GM19240 (cell line): ENCODE measurements around the gene DOLPP1.
A peak's percentile ranks its signal among the peaks of the same experiment; 100 is the strongest.

Experiments
- DNase-seq: peaks from one replicate; pipeline ENCODE4 v3.0.0; 2011; ENCODE audit warnings: low spot score; ENCODE audit not compliant: insufficient read length

The DOLPP1 gene

GRCh38 chr9:129063061-129063460 lies 17.9 kb upstream of the DOLPP1 start:
- DNase-seq: no peak

- no peak for DNase-seq
Measured at GRCh38 chr9:129064499-129064908, 16.4 kb upstream of the DOLPP1 start.

- no peak for DNase-seq
Measured at GRCh38 chr9:129068110-129068509, 12.8 kb upstream of the DOLPP1 start.

GRCh38 chr9:129068990-129069861 lies 11.7 kb upstream of the DOLPP1 start:
- DNase-seq: peak; percentile 24

GRCh38 chr9:129069862-129070641 lies 10.9 kb upstream of the DOLPP1 start:
- DNase-seq: no peak

GRCh38 chr9:129070696-129071525 lies 10.0 kb upstream of the DOLPP1 start:
- DNase-seq: no peak

GRCh38 chr9:129071526-129072126 lies 9.3 kb upstream of the DOLPP1 start:
- no peak for DNase-seq

- DNase-seq: no peak
Measured at GRCh38 chr9:129072171-129072570, 8.7 kb upstream of the DOLPP1 start.

GRCh38 chr9:129073404-129073803 lies 7.5 kb upstream of the DOLPP1 start:
- no peak for DNase-seq

GRCh38 chr9:129074106-129074505 lies 6.8 kb upstream of the DOLPP1 start:
- no peak for DNase-seq

GRCh38 chr9:129075996-129076639 lies 4.8 kb upstream of the DOLPP1 start:
- DNase-seq: no peak

GRCh38 chr9:129076640-129077037 lies 4.3 kb upstream of the DOLPP1 start:
- DNase-seq: no peak

GRCh38 chr9:129077236-129077635 lies 3.7 kb upstream of the DOLPP1 start:
- DNase-seq: no peak

- no peak for DNase-seq
Measured at GRCh38 chr9:129078691-129079503, 2.0 kb upstream of the DOLPP1 start.

GRCh38 chr9:129079829-129080228 lies 1.1 kb upstream of the DOLPP1 start:
- DNase-seq: no peak

GRCh38 chr9:129080298-129080600 lies 662 bp upstream of the DOLPP1 start:
- no peak for DNase-seq

- DNase-seq: peak; percentile 98
Measured at GRCh38 chr9:129081388-129081904, 535 bp downstream of the DOLPP1 start.

GRCh38 chr9:129084087-129084486 lies 3.2 kb downstream of the DOLPP1 start:
- DNase-seq: no peak

GRCh38 chr9:129089246-129089645 lies 8.3 kb downstream of the DOLPP1 start:
- DNase-seq: no peak
